22Rv1 (cell line): Measurements from ENCODE around the gene INSYN2B.

ENCODE experiments used
- CTCF ChIP-seq: fragments of 450-650 bp; IDR thresholded peaks from 2 replicates; pipeline ENCODE4 v1.5.1; 2017; ENCODE audit warnings: mild to moderate bottlenecking
- ZFX ChIP-seq: fragments of 450-650 bp; IDR thresholded peaks from 2 replicates; pipeline ENCODE4 v1.6.1; 2017; ENCODE audit warnings: antibody characterized with exemption, borderline replicate concordance

- TF ChIP-seq CTCF (no peak), ZFX (no peak)
Observed at GRCh38 chr5:169886033-169886432, 94.3 kb downstream of the INSYN2B start.
